NK-92 (cell line): ENCODE data around the gene NOP10.
"Not testable (repeated sequence)": the region's sequence is repeated elsewhere in the genome, so short reads cannot be mapped to it uniquely, and the experiment has no call there.

Experiments used
- DNase-seq: peaks from one replicate; lab custom pipeline; 2025; ENCODE audit not compliant: unreplicated experiment; lab: John Stamatoyannopoulos, UW

The NOP10 gene

DNA sequence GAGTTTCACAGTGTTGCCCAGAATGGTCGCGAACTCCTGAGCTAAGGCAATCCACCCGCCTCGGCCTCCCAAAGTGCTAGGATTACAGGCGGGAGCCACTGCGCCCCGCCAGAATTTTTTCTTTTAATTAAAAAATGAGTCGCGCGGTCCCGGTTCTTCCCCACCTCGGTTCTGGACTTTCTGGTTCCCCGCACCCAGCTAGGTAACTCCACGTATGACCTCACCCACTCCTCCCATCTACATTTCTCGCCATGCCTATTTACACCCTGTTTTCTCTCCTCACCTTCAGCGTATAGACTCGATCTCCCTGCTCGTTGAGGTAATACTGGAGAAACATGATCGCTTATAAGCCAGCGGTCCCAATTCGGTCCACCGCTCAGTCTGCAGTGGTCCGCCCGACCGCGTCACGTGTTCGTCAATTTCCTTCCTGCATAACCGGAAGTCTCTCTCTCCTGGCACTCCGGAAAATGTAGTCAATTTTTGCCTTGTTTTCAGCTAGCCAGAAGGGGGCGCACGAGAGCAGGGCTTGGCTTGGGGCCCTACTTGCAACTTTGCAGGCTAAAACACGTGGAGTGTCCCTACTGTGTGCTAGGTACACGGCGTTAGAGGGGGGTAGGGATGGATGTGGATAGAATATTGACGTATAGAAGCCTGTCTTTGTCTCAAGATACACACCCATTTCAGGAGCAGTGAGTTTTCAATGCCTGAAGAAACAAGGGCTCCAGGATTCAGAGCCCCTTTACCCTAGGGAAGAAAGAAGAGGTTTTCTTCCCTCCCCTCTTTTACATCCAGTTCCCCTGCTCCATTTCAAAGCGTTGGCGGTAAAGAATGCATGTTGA, at the start of gene NOP10, which contains the start of gene NUTM1:
Gene NOP10, minus strand, starts transcription at position 400 of the 839 bp plus-strand sequence. Its CDS starts 63 bp downstream, at position 337.
Gene NUTM1, plus strand, starts transcription at position 579 of the 839 bp plus-strand sequence. CDS start 382 bp downstream, outside the sequence.
- peak; percentile 56 for DNase-seq

DNA sequence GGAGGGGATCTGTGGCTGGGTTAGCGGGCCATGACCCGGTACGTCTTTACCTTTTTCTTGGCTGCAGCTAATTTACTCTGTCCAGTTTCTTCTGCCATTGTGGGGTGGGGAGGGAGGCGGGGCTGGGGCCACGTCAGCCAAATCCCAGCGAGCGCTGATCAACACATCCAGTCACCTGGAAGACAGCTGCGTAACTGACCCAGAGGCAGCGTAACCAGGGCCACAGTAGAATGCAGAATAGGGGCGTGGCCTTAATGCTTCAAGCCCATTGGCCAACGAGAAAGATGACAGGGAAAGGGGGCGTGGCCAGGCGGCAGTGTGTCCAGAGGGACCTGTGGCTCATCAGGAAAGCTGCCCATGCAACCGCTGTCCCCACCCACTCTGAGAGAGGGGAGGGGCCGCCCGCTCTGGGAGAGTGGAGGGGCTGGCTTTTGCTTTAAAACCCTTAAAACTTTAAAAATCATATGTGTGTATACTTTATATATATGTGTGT, 46.7 kb upstream of the NOP10 start:
- DNase-seq: not testable (repeated sequence)

DNA sequence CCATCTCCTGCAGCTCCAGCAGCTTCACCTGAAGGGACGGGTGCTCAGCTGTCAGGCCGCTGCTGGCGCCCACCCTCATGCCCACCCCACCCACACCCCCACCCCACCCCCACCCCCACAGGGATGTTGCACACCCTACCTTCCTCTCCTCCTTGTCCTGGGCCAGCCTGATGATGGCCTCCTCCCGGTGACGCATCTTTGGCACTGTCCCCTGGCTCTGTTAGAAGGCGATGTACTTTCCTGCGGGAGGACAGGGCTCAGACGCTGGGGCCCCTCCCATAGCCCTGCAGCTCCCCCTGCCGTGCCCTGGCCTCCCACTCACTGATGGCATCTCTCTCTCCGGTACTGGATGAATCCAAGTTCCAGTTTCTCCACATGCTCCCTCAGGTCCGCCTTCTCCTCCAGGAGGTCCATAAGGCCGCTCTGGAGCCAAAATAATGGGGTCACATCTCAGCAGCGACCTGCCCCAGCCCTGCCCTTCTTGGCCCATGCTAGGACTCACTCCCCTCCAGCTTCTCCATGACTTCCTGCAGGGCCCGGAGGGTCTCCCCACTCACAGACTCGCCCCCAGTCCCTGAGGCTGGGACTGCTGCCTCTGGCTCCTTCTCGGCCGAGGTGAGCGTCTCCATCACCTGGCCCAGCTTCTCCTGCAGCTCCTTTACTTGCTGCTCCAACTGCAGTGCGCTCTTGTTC, 39.0 kb upstream of the NOP10 start:
- not testable (repeated sequence) for DNase-seq

DNA sequence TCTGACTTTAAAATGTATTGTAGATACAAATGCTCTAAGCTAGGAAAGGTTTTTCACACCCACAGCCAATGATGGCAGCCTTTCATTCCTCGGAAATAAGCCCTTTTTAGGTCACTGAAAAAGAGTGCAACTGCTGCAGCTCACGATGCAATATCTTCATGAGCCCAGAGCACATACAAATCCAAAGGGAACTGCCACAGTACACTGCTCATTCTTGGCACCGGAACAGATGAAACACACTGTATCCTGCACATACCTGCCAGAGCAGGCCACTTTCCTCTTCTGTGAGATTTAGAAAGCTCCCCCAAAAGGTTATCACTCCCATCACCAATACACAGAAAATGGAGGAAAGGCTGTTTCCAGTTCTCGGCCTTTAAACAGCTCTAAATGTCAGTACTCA, 37.6 kb upstream of the NOP10 start:
- not testable (repeated sequence) for DNase-seq

DNA sequence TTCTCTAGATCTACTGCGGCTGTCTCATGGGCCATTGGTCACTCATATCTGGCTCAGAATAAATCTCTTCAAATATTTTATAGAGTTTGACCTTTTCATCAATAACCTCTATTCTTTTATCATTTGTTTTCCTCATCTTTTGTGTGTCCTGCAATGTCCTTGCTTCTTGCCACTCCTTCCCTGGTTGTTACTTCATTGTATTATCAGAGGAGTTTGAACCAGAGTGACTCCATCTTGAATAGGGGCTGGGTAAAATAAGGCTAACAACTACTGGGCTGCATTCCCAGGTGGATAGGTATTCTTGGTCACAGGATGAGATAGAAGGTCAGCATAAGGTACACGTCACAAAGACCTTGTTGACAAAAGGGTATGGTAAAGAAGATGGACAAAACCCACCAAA, 33.9 kb upstream of the NOP10 start:
- no peak for DNase-seq

DNA sequence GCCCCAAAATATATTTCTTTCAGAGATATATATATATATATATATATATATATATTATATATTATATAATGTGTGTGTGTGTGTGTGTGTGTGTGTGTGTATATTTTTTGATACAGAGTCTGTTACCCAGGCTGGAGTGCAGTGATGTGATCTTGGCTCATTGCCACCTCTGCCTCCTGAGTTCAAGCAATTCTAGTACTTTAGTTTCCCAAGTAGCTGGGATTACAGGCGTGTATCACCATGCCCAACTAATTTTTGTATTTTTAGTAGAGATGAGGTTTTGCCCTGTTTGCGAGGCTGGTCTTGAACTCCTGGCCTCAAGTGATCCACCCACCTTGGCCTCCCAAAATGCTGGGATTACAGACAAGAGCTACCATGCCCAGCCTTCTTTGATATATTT, 32.6 kb upstream of the NOP10 start:
- DNase-seq: not testable (repeated sequence)

DNA sequence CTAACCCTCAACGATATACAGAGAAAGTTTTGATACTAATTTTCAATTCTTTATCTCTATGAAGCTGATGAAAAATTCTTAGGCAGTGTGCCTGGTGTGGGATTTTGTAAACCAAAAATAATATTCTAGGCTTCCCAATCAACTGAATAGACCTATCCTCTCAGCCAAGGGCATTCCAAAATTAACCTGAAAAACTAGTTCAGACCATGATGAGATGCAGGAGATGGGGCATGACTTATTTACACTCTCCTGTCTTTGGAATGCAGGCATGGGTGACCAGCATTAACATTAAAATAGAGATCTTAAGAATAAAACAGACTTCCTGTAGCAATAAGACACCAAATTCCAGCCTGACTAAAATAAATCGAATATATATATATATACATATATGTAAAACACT, 31.9 kb upstream of the NOP10 start:
- DNase-seq: no peak

DNA sequence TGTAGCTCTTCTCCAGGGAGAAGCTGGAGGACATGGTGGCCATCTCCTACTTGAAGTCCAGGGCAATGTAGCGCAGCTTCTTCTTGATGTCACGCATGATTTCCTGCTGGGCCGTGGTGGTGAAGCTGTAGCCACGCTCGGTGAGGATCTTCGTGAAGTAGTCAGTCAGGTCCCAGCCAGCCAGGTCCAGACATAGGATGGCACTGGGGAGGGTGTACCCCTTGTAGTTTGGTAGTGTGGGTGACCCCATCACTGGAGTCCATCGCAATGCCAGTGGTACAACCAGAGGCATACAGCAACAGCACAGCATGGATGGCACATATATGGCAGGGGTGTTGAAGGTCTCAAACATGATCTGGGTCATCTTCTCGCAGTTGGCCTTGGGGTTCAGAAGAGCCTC, 31.0 kb upstream of the NOP10 start:
- no peak for DNase-seq

DNA sequence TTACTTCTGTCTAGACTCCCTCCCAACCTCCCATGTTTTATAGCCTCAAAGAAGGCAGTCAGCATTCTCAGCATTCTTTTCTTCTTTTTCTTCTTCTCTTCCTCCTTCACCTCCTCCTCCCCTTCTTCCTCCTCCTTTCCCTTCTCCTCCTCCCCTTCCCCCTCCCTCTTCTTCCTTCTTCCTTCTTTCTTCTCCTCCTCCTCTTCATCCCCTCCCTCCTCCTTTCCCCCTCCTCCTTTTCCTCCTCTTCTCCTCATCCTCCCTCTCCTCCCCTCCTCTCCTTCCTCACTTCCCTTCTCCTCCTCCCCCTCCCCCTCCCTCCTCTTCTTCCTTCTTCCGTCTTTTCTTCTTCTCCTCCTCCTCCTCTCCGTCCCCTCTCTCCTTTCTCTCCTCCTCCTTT, 27.7 kb upstream of the NOP10 start:
- no peak for DNase-seq

DNA sequence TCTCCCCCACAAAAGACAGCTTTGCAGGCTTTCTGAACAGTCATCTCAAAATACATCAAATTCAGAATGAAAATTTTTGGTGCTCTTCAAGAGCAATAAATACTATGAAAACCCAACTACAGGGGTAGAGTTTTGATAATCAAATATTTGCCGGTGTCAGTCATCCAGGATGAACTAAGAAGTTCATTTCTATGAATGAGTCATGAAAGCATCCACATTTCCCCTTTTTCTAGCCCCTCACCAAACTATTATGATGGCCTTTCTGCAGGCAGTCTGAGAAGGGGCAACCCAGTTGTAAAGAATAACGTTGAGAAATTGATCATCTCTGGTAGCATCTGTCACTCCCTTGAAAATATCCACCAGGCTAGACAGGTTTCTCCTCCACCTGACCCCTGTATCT, 27.2 kb upstream of the NOP10 start:
- no peak for DNase-seq

DNA sequence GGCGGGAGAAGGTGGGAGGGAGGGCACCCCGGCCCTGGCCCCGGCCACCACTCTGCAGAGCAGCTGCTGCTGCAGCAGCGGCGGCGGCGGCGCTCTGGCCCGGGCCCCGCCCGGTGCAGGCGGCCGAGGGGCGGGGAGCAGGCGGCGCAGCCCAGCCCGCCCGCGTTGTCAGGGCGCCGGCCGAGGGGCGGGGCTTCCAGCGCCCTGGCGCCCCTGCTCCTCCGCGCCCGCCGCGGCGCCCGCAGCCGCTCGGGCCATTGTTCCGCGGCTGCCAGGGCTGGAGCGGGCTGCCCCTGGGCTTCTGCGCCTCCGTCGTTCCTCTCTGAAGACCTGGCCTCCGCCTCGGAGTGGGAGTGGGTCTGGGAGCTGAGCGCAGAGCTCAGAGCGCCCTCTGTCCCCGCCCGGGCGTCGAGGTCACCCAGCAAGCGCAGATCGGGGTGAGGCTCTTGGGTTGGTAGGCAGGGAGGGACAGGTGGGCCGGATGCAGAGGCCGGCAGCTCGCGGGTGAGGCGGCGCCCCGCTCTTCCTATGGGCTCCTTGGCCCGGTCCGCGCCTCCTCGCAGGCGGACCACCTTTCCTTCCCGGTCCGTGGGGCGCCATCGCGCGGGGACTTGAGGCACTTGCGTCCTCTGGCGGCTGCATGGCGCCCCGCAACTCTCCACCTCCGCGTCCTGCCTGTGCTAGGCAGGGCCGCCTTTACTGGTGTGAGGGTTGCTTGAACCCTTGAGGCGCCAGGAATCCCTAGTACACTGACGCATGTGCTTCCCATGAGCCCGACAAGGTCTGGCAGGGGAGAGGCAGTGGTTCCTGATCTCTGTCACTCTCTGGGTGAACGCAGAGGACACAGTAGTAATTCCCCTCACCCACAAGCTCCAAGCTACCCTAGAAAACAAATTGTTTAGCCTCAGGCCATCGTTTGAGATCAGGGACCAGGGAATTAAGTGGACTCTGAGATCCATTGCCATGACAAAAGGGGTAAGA, 24.5 kb upstream of the NOP10 start, which contains the start of gene LPCAT4:
Gene LPCAT4, minus strand, starts transcription at position 96 of the 981 bp plus-strand sequence. CDS start 96 bp downstream, outside the sequence.
- DNase-seq: peak; percentile 45

DNA sequence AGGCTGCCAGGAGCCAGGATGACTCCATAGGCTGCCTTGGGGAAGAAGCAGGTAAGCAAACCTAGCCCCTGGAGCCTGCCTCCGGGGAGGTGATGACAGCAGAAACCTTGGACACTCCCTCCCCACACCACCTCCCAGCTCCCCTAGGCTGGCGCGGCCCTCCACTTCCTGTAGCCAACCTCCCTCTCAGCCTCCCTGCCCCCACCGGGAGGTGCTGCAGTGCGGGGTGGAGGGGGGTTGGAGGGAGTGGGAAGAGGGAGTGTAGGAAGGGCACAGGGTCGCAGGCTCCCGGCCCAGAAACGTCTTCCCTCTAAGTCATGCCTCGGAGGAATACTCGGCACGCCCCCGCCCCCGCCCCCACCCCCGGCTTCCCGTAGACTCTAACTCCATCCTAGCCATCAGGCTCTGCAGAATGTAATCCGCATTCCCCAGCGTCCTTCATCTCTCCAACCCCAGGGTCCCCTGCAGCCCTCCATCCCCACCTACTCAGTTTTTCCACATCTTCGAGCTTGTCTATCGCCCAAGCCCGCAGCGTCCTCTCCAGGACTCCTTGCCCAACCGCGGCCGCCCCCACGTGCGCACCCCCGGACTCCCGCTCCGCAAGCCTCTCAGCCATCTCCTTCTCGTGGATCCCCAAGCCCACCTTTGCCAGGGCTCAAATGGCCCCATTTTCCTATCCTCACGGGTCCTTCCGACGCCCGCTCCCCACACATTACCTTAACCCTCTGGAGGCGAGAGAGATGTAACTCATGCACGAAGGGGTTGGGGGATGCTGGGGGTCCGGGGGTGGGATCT, 23.5 kb upstream of the NOP10 start:
- no peak for DNase-seq

DNA sequence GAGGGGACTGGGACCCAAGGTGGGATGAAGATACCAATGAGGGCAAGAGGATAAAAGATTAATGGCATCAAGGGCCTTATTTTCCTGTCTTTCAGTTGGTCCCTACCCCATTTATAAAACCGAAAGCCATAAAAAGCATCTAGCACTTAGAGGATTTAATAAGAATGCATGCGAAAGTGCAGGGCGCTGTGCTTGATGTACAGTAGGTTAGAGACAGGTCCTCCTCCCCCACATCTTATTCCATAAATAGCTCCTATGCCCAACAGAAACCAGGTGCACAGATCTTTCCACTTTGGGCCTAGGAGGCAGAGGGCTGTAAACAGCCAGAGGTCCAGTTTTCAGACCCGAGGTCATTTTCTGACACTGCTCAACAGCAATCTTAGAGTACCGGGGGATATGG, 22.9 kb upstream of the NOP10 start:
- DNase-seq: no peak

DNA sequence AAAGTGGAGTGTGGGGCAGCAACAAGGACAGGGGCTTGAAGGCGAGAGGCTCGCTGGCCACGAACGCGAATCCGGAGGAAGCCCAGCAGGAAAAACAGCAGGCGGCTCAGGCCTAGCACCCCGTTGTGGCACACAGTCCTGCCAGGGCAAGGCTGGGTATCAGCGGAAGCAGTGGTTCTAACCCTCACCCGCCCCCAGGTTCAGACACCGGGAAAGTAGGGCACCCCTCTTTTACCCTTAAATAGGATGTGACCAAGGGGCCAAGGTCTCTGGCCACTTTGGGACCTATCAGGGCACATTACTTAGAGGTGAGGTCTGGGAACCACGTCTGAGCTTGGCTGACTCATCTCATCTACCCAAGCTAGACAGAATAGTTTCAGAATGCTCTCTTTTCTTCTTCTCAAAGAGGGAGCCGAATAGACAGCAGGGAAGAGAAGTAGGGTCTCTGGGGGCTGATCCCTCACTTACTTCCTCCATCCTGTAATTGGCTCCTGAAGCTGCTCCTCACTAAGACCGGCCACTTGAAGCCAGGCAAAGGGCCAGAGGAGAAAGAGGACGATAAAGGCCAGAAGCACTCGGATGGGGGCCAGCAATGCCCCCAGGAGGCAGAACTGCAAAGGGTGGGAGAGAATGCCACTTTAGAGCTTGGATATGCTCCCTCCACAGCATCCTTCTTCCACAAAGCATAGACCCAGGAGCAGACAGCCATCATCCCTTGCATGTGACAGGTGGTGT, 22.3 kb upstream of the NOP10 start:
- no peak for DNase-seq

DNA sequence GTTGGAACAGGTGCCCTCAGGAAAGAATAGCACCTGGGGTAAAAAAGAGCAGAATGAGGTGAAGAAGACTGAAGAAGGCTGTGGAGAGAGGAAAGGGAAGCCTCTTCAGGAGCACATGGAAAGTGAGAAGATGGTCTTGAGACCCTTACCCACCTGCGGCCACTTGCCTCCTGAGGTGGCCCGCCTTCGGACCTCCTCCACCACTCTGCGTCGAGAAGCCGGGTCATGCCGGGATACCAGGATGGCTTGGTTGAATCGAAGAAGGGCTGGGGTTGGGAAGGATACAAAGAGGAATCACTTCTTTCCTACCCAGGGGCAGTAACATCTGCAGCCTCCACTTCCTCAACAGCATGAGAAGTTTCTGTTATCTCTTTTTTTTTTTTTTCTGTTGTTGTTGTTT, 21.1 kb upstream of the NOP10 start:
- no peak for DNase-seq

DNA sequence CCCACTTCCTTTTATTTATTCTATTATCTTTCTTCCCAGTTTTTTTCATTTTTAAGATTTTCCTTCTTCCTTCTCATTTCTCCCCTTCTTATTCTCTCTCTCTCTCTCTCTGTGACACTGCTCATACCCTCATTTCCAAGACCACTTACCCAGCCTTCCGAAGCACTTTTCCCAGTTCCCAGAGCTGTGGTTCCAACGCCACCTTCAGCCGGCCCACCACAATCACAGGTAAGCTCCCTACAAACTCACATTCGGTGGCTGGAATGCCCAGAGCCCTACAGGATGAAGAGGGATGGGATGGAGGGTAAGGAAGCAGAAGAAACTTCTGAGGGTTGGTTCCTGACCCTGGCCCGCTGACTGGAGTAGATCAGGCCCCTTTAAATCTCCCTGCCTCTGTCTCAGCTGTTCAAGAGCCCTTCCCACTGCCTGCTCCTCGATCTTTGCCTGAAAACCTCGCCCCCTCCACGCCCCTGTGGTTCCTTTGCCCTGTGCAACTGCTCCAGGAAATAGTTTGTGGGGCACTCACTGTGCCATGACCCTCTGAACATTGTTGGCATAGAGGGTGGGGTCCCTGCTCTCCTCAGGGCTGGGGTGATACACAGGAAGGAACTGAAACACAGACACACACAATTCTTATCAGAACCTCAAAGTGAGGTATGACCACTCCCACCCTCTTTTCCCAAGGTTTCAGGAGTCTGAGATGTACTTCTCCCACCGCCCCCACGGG, 19.3 kb upstream of the NOP10 start:
- no peak for DNase-seq

DNA sequence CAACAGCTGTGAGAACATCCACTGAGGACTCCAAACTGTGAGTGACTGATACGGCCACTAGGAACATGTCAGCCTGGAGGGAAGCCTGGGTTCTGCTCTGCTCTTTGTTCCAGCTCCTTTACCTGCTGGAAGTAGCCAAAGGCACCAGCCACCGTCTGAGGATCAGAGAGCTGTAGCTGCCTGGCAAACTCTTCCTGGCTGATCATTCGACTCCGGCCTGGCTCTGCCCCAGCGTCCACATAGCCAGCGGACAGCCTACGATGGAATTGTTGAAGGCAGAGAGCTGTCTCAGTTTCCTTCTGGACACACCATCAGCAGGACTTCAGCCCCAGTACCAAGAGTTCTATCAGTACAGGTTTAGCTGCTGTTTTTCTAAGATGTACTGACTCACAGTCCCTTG, 18.3 kb upstream of the NOP10 start:
- DNase-seq: no peak

DNA sequence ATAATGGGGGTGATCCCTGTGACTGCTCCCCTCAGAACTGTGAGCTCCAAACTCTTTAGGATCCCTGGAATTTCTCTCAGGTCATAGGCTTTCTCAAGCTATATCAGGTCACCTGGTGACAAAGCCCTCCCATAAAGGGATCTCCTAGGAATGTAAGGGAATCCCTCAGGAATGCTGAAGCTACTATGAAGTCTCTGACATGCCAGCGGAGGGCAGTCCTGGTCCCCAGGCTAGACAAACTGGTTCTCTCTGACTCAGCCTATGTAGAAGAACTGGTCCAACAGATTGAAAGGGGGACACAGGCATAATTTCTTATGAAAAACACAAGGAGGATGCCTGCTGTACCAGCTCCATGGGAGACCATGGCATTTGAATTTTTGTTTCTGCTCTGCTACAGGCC, 17.4 kb upstream of the NOP10 start:
- DNase-seq: no peak

DNA sequence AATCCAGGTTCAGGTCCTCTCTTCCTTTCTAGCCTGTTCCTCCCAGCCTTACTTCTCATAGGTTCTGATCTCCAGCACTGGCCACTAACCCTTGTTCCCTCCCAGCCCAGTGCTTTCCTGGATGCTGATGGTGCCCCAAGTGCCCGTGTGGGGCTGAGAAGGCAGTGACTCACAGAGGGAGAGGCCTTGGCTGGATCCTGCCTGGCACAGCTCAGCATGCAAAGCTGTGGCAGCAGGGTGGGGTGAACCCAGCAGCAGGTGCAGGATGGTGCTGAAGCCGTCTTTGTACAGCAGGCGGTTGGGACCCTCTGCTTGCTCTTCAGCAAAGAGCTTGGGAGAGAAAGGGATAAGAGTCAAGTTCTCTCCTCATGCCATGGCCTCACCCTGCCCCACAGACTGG, 16.5 kb upstream of the NOP10 start:
- DNase-seq: no peak
